Osteoblast (primary cell): ENCODE measurements around the gene GJC3. TPM values are rescaled to one million over a fixed set of nuclear protein-coding genes. Genes with fewer than 3 reads are reported as not detected.
"Not testable (repeated sequence)": the region's sequence is repeated elsewhere in the genome, so short reads cannot be mapped to it uniquely, and the experiment has no call there.

ENCODE experiments used
- DNase-seq: peaks from one replicate; pipeline ENCODE4 v3.0.0; 2011; ENCODE audit warnings: low spot score, mixed read lengths; ENCODE audit not compliant: insufficient read length; ENCODE audit errors: missing footprints
- H2AFZ ChIP-seq: 2 replicates; pipeline ENCODE4 v1.6.0; 2011; ENCODE audit warnings: mild to moderate bottlenecking, low read length
- H3K27ac ChIP-seq: 2 replicates; pipeline ENCODE4 v1.5.1; 2011; ENCODE audit warnings: mild to moderate bottlenecking, low read depth, low read length, moderate library complexity
- H3K27me3 ChIP-seq: 2 replicates; pipeline ENCODE4 v1.6.0; 2012; ENCODE audit warnings: mild to moderate bottlenecking, control low read depth, inconsistent platforms, low read length, moderate library complexity; ENCODE audit not compliant: insufficient read depth
- H3K36me3 ChIP-seq: 2 replicates; pipeline ENCODE4 v1.5.1; 2011; ENCODE audit warnings: mild to moderate bottlenecking, low read length, control low read depth, moderate library complexity; ENCODE audit not compliant: insufficient read depth
- H3K4me1 ChIP-seq: 2 replicates; pipeline ENCODE4 v1.5.1; 2011; ENCODE audit warnings: mild to moderate bottlenecking, low read length, control low read depth, moderate library complexity; ENCODE audit not compliant: insufficient read depth
- H3K4me2 ChIP-seq: 2 replicates; pipeline ENCODE4 v1.6.0; 2011; ENCODE audit warnings: mild to moderate bottlenecking, low read length; ENCODE audit not compliant: insufficient read depth
- H3K4me3 ChIP-seq: fragments of 200-600 bp; sonication (generic); 3 replicates; pipeline ENCODE4 v1.5.1; 2012; ENCODE audit warnings: mild to moderate bottlenecking, low read length, inconsistent platforms; ENCODE audit not compliant: insufficient read depth
- H3K79me2 ChIP-seq: 2 replicates; pipeline ENCODE4 v1.6.0; 2012; ENCODE audit warnings: mild to moderate bottlenecking, low read length, control low read depth, inconsistent platforms; ENCODE audit not compliant: insufficient read depth
- H3K9me3 ChIP-seq: 2 replicates; pipeline ENCODE4 v1.5.1; 2011; ENCODE audit warnings: low read depth, low read length, control low read depth
- H4K20me1 ChIP-seq: 2 replicates; pipeline ENCODE4 v1.6.0; 2012; ENCODE audit warnings: mild to moderate bottlenecking, low read length, control low read depth; ENCODE audit not compliant: insufficient read depth
- CTCF ChIP-seq: IDR thresholded peaks from 2 replicates; pipeline ENCODE4 v1.5.1; 2011; ENCODE audit warnings: mild to moderate bottlenecking, low read depth, low read length, moderate library complexity; ENCODE audit errors: extremely low read depth
- total RNA-seq: library from RNA; depleted of rRNA; stranded (reverse); fragments of >200 nt; gene quantifications from 2 replicates; pipeline ENCODE4 v1.2.3, GENCODE V29; 2012

The GJC3 gene
- not detected in 2 replicates for total RNA-seq

- H3K4me3 ChIP-seq: peak within 1 kb of the TSS; percentile 4
- no peaks in the 10 kb centered on the region for H4K20me1 ChIP-seq
- H3K27ac ChIP-seq: no peak within 1 kb of the TSS
- peaks cover 7% of the 10 kb centered on the region for H3K4me1 ChIP-seq
- H3K4me2 ChIP-seq: peak within 1 kb of the TSS; percentile 68
- no peaks in the 10 kb centered on the region for H3K79me2 ChIP-seq
- TF ChIP-seq CTCF: peak; percentile 20
- no peaks in the 10 kb centered on the region for H3K36me3 ChIP-seq
- H3K27me3 ChIP-seq: peaks cover 36% of the 10 kb centered on the region
- peak; percentile 90 for DNase-seq
- H3K9me3 ChIP-seq: no peaks in the 10 kb centered on the region
- H2AFZ ChIP-seq: peak within 1 kb of the TSS; percentile 42
Measured at GRCh38 chr7:99928994-99929729, at the start of gene GJC3. TSS of gene GJC3 (minus strand) at chr7:99929620. CDS start at chr7:99929620, 0 bp downstream.

DNA sequence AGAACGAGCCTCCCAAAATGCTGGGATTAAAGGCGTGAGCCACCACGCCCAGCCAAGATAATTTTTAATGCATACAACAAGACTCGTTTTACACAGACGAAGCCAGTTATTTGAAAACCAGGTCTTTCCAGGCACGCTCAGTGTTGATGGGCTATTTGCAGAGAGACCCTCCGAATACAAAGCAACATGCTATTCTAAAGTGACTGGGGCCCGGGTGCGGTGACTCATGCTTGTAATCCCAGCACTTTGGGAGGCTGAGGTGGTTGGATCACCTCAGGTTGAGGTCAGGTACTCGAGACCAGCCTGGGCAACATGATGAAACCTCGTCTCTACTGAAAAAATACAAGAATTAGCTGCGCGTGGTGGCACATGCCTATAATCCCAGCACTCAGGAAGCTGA, 47.2 kb upstream of the GJC3 start:
- H3K9me3 ChIP-seq: no peaks in the 10 kb centered on the region
- TF ChIP-seq CTCF: no peak
- peaks cover 3% of the 10 kb centered on the region for H3K27me3 ChIP-seq
- H3K27ac ChIP-seq: no peak overlapping the region
- H4K20me1 ChIP-seq: no peaks in the 10 kb centered on the region
- H3K36me3 ChIP-seq: no peaks in the 10 kb centered on the region
- H3K4me3 ChIP-seq: no peak overlapping the region
- no peak overlapping the region for H2AFZ ChIP-seq
- no peaks in the 10 kb centered on the region for H3K4me1 ChIP-seq
- no peaks in the 10 kb centered on the region for H3K79me2 ChIP-seq
- peak; percentile 57 for DNase-seq
- no peak overlapping the region for H3K4me2 ChIP-seq

GRCh38 chr7:99975782-99976521, 46.5 kb upstream of the GJC3 start, which contains the start of gene AZGP1:
TSS of gene AZGP1 (minus strand) at chr7:99976031. CDS start at chr7:99976020, 11 bp downstream.
- Histone ChIP-seq H3K79me2 (no peaks in the 10 kb centered on the region), H4K20me1 (no peaks in the 10 kb centered on the region), H3K27ac (no peak within 1 kb of the TSS), H3K4me2 (no peak within 1 kb of the TSS), H3K27me3 (peaks cover 3% of the 10 kb centered on the region), H3K4me1 (no peaks in the 10 kb centered on the region), H3K36me3 (no peaks in the 10 kb centered on the region), H2AFZ (no peak within 1 kb of the TSS), H3K9me3 (no peaks in the 10 kb centered on the region), H3K4me3 (no peak within 1 kb of the TSS)
- TF ChIP-seq CTCF: no peak
- no peak for DNase-seq

GRCh38 chr7:99974681-99975080, 45.3 kb upstream of the GJC3 start:
- DNase-seq: no peak
- no peaks in the 10 kb centered on the region for H3K4me1 ChIP-seq
- no peak overlapping the region for H3K4me3 ChIP-seq
- no peak overlapping the region for H3K4me2 ChIP-seq
- no peak for TF ChIP-seq CTCF
- H3K36me3 ChIP-seq: no peaks in the 10 kb centered on the region
- H3K9me3 ChIP-seq: no peaks in the 10 kb centered on the region
- H2AFZ ChIP-seq: no peak overlapping the region
- no peak overlapping the region for H3K27ac ChIP-seq
- H4K20me1 ChIP-seq: no peaks in the 10 kb centered on the region
- H3K27me3 ChIP-seq: peaks cover 3% of the 10 kb centered on the region
- no peaks in the 10 kb centered on the region for H3K79me2 ChIP-seq

DNA sequence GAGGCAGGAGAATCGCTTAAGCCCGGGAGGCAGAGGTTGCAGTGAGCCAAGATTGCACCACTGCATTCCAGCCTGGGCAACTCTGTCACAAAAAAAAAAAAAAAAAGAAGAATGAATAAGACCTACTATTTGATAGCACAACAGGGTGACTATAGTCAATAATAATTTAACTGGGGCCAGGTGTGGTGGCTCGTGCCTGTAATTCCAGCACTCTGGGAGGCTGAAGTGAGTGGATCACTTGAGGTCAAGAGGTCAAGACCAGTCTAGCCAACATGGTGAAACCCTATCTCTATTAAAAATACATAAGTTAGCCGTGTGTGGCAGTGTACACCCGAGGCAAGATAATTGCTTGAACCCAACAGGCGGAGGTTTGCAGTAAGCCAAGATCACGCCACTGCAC, 44.4 kb upstream of the GJC3 start:
- not testable (repeated sequence) for H3K4me3 ChIP-seq, H3K36me3 ChIP-seq, H3K4me2 ChIP-seq, H3K4me1 ChIP-seq, H3K9me3 ChIP-seq, H2AFZ ChIP-seq, DNase-seq, H3K27me3 ChIP-seq, H3K27ac ChIP-seq, H3K79me2 ChIP-seq, H4K20me1 ChIP-seq
